Heart right ventricle (tissue), 16 donors: Measurements from ENCODE around the gene NEDD4. TPM values are rescaled to one million over a fixed set of nuclear protein-coding genes. Genes with fewer than 3 reads are reported as not detected.

Source experiments
- ATAC-seq, 8 donors: fragments of 200-7000 bp; cut with Tn5 transposase; one replicate each; pipeline ENCODE4 v1.9.1; 2020; ENCODE audit warnings: mild to moderate bottlenecking in 8 of 8, moderate library complexity in 8 of 8, moderate number of reproducible peaks in 1 of 8
- DNase-seq, 2 donors: peaks; one replicate each; pipeline ENCODE4 v3.0.0-alpha.2; 2020
- H3K27ac ChIP-seq, 10 donors: fragments of 200-600 bp; sonication (generic) in 2 of 10; one replicate each; pipeline versions ENCODE4 v1.5.0 to v1.8.0; 2020 to 2022; ENCODE audit warnings: mild to moderate bottlenecking in 3 of 10
- H3K27me3 ChIP-seq, 7 donors: fragments of 200-600 bp; one replicate each; pipeline ENCODE4 v1.8.0; 2021 to 2022; ENCODE audit warnings: mild to moderate bottlenecking in 2 of 7
- H3K36me3 ChIP-seq, 9 donors: fragments of 200-600 bp; sonication (generic) in 1 of 9; one replicate each; pipeline versions ENCODE4 v1.5.0 to v1.8.0; 2020 to 2022; ENCODE audit warnings: mild to moderate bottlenecking in 2 of 9
- H3K4me1 ChIP-seq, 9 donors: fragments of 200-600 bp; sonication (generic) in 1 of 9; one replicate each; pipeline versions ENCODE4 v1.5.0 to v1.8.0; 2020 to 2022; ENCODE audit warnings: mild to moderate bottlenecking in 4 of 9
- H3K4me3 ChIP-seq, 10 donors: fragments of 200-600 bp; sonication (generic) in 2 of 10; one replicate each; pipeline versions ENCODE4 v1.5.0 to v1.8.0; 2020 to 2022; ENCODE audit warnings: mild to moderate bottlenecking in 7 of 10, moderate library complexity in 2 of 10
- H3K9me3 ChIP-seq, 11 donors: fragments of 200-600 bp in 10 of 11; sonication (generic) in 2 of 11; one replicate each; pipeline versions ENCODE4 v1.5.0 to v1.8.0; 2013 to 2022; ENCODE audit warnings: mild to moderate bottlenecking in 2 of 11, control low read depth in 1 of 11, moderate library complexity in 1 of 11
- CTCF ChIP-seq, 9 donors: fragments of 200-600 bp; sonication (generic) in 2 of 9; IDR thresholded peaks; one replicate each; pipeline versions ENCODE4 v1.5.0 to v1.8.0; 2021 to 2022; ENCODE audit warnings: antibody characterized with exemption in 9 of 9, mild to moderate bottlenecking in 5 of 9, moderate library complexity in 1 of 9
- WGBS, 2 donors: extraction: QIAGEN DNeasy Blood & Tissue Kit; methylation state at CpG; one replicate each; pipeline ENCODE4 v1.1.7; 2013; ENCODE audit warnings: inconsistent platforms in 1 of 2; 5-methylcytosine and 5-hydroxymethylcytosine counted together
- intact Hi-C, 10 donors: fragments of 100-400 bp; cut with DNase I; formaldehyde crosslinking; loops; one replicate each; pipeline versions ENCODE4 v1.11.1 to v1.14.2; 2022
- polyA plus RNA-seq, 2 donors: library from polyadenylated mRNA; stranded (reverse); fragments of 200-250 nt; gene quantifications; one replicate each; pipeline ENCODE4 v1.2.3, GENCODE V29; 2013
- total RNA-seq, 10 donors: library from RNA; stranded (reverse); fragmentation: NEBNext Ultra II Directional in 3 of 10; extraction: Animal tissue kit (Norgen Biotek cat#: 25700) in 3 of 10; gene quantifications; one replicate each; pipeline versions ENCODE4 v1.2.1 to v1.2.4, GENCODE V29; 2021 to 2023
- donor health status: Arrhythmogenic right ventricular cardiomyopathy.
- donor health status: ischemic (EF 13 %, LVEDD 7.1; RV severe dilation, severe dysfunction).
- donor health status: healthy with polysubstance abuse.
- donor health status: DM: no; HTN: yes; CAD: no.
- donor health status: DM: no; HTN: no; CAD: no.
- donor health status: ischemic (EF 25% LVEDD 6.9; RV normal size, moderate dysfunction).
- donor health status: ischemic (EF 25% LVEDD 5.7; RV mildly dilated, moderate dysfunction).
- donor health status: healthy.
- donor health status: DM: yes; HTN: yes; CAD: no.
- donor health status: Ischemic cardiomyopathy.
- donor health status: ischemic (EF 35%, LVEDD 5.7; RV mildly dilated, moderate dysfunction).
- donor health status: nonischemic (EF 11% LVEDD 7.7; RV severe dilation, severe dysfunction).
- donor health status: DM: yes; HTN: yes; CAD: no.
- donor health status: PGD.
- donor health status: ischemic (EF 29% LVEDD 5.4; RV normal size, mild dysfunction).
- donor health status: nonischemic (EF 23%, LVEDD 6.1; RV moderate dilation, normal function).

The NEDD4 gene
- total and polyA plus RNA-seq, 12 donors: 3.5 to 11.5 (median 8.7) TPM

GRCh38 chr15:55900019-55900418 lies 93.4 kb downstream of the NEDD4 start:
- ATAC-seq (no peak), DNase-seq (no peak)
- WGBS, 2 donors: 85 to 92% methylated on average over 3 of the region's 3 CpGs
- Histone ChIP-seq H3K4me1 (peaks cover 0 to 33% (median 13%) of the 10 kb centered on the region in 9 donors), H3K4me3 (no peak overlapping the region), H3K36me3 (no peaks in the 10 kb centered on the region), H3K9me3 (no peaks in the 10 kb centered on the region), H3K27me3 (no peaks in the 10 kb centered on the region), H3K27ac (no peak overlapping the region)
- intact Hi-C loops: no loop called here
- TF ChIP-seq CTCF (IDR thresholded peaks at IDR 0.05): no peak

- H3K9me3 ChIP-seq: no peaks in the 10 kb centered on the region
- no peaks in the 10 kb centered on the region for H3K27me3 ChIP-seq
- ATAC-seq (peak in 1 of 8 donors; percentile 48), DNase-seq (no peak)
- no peak for TF ChIP-seq CTCF (IDR thresholded peaks at IDR 0.05)
- intact Hi-C loops: loop anchor here in 1 of 10 donors (5.0 kb wide), 1 partner anchor 93 kb away; the partner anchor contains the start of gene NEDD4
- 96% methylated on average over 1 of the region's 1 CpG for WGBS, 2 donors
- peaks cover 0 to 38% (median 15%) of the 10 kb centered on the region in 9 donors for H3K4me1 ChIP-seq
- H3K4me3 ChIP-seq: no peak overlapping the region
- no peak overlapping the region for H3K27ac ChIP-seq
- H3K36me3 ChIP-seq: no peaks in the 10 kb centered on the region
Observed at GRCh38 chr15:55899537-55899936, 93.9 kb downstream of the NEDD4 start.

GRCh38 chr15:55897560-55898336 lies 95.7 kb downstream of the NEDD4 start:
- DNase-seq (peak; percentile 29 to 54), ATAC-seq (peak; percentile 72 to 97 (median 87))
- Histone ChIP-seq H3K36me3 (no peaks in the 10 kb centered on the region), H3K27me3 (no peaks in the 10 kb centered on the region), H3K27ac (peak overlapping the region in 9 of 10 donors; percentile 25 to 87 (median 74)), H3K4me3 (peak overlapping the region in 4 of 10 donors; percentile 5 to 12 (median 11)), H3K9me3 (no peaks in the 10 kb centered on the region), H3K4me1 (peaks cover 0 to 38% (median 15%) of the 10 kb centered on the region in 9 donors)
- peak; percentile 67 to 90 (median 84) for TF ChIP-seq CTCF (IDR thresholded peaks at IDR 0.05)
- intact Hi-C loops: loop anchor here in 1 of 10 donors (5.0 kb wide), 1 partner anchor 95 kb away; the partner anchor contains the start of gene NEDD4
- 29% methylated on average over 6 of the region's 6 CpGs for WGBS, 2 donors

- Histone ChIP-seq H3K36me3 (no peaks in the 10 kb centered on the region), H3K9me3 (peaks cover 0 to 6% (median 0%) of the 10 kb centered on the region in 11 donors), H3K4me3 (peak overlapping the region in 5 of 10 donors; percentile 13 to 27 (median 21)), H3K27me3 (no peaks in the 10 kb centered on the region), H3K4me1 (peaks cover 0 to 38% (median 15%) of the 10 kb centered on the region in 9 donors), H3K27ac (peak overlapping the region in 6 of 10 donors; percentile 7 to 73 (median 32))
- intact Hi-C loops: no loop called here
- DNase-seq (no peak), ATAC-seq (no peak)
- WGBS, 2 donors: 57 to 68% methylated on average over 3 of the region's 3 CpGs
- TF ChIP-seq CTCF (IDR thresholded peaks at IDR 0.05): no peak
Observed at GRCh38 chr15:55894399-55894965, 98.9 kb downstream of the NEDD4 start.
